Measurements from ENCODE around the gene DUSP14.

DUSP14 gene

GRCh38 chr17:37518826-37519225 lies 29.1 kb downstream of the DUSP14 start:
- DNase-seq = no peak

- DNase-seq = no peak
Observed at GRCh38 chr17:37519251-37519985, 29.7 kb downstream of the DUSP14 start.

GRCh38 chr17:37520174-37520573 lies 30.5 kb downstream of the DUSP14 start:
- no peak for DNase-seq

GRCh38 chr17:37521821-37522220 lies 32.1 kb downstream of the DUSP14 start:
- DNase-seq = no peak

GRCh38 chr17:37523715-37524219 lies 34.1 kb downstream of the DUSP14 start:
- DNase-seq = no peak

GRCh38 chr17:37527249-37527851 lies 37.7 kb downstream of the DUSP14 start:
- peak; percentile 79 for DNase-seq

- no peak for DNase-seq
Observed at GRCh38 chr17:37530420-37530819, 40.7 kb downstream of the DUSP14 start.

- no peak for DNase-seq
Observed at GRCh38 chr17:37532756-37533155, 43.1 kb downstream of the DUSP14 start.

GRCh38 chr17:37535906-37536305 lies 46.2 kb downstream of the DUSP14 start:
- DNase-seq = no peak

GRCh38 chr17:37538981-37539659 lies 49.4 kb downstream of the DUSP14 start:
- DNase-seq = no peak

GRCh38 chr17:37541880-37542660 lies 52.4 kb downstream of the DUSP14 start:
- DNase-seq = no peak

- no peak for DNase-seq
Observed at GRCh38 chr17:37543637-37544052, 54.0 kb downstream of the DUSP14 start.

- no peak for DNase-seq
Observed at GRCh38 chr17:37545486-37545885, 55.8 kb downstream of the DUSP14 start.

- DNase-seq = no peak
Observed at GRCh38 chr17:37546302-37546701, 56.6 kb downstream of the DUSP14 start.

GRCh38 chr17:37547986-37548385 lies 58.3 kb downstream of the DUSP14 start:
- DNase-seq = no peak

GRCh38 chr17:37551788-37552187 lies 62.1 kb downstream of the DUSP14 start:
- DNase-seq = no peak

- no peak for DNase-seq
Observed at GRCh38 chr17:37553401-37553966, 63.8 kb downstream of the DUSP14 start.

GRCh38 chr17:37555386-37555785 lies 65.7 kb downstream of the DUSP14 start:
- no peak for DNase-seq

- no peak for DNase-seq
Observed at GRCh38 chr17:37557482-37557881, 67.8 kb downstream of the DUSP14 start.

- DNase-seq = no peak
Observed at GRCh38 chr17:37558299-37558698, 68.6 kb downstream of the DUSP14 start.

- DNase-seq = no peak
Observed at GRCh38 chr17:37562016-37562745, 72.5 kb downstream of the DUSP14 start.

All from NCI-H82 (cell line).